Retinal pigment epithelial cell (primary cell): ENCODE data around the gene KIAA2012.

Source experiments
- DNase-seq: peaks from one replicate; pipeline ENCODE4 v3.0.0-alpha.2; 2010; ENCODE audit warnings: low read depth
- H3K4me3 ChIP-seq: 2 replicates; pipeline ENCODE4 v1.5.1; 2011; ENCODE audit warnings: mild to moderate bottlenecking, low read length, control low read depth, moderate library complexity
- CTCF ChIP-seq: conservative IDR thresholded peaks from 2 replicates; pipeline ENCODE4 v1.5.1; 2011; ENCODE audit warnings: low read depth, low read length, control low read depth, inconsistent platforms

KIAA2012 gene

GRCh38 chr2:202108345-202108744 is 35.3 kb downstream of the KIAA2012 start:
- no peak for TF ChIP-seq CTCF
- no peak for DNase-seq
- no peak overlapping the region for H3K4me3 ChIP-seq

- no peak for TF ChIP-seq CTCF
- H3K4me3 ChIP-seq: no peak overlapping the region
- no peak for DNase-seq
Observed at GRCh38 chr2:202109139-202109736, 36.2 kb downstream of the KIAA2012 start.

GRCh38 chr2:202109737-202110184 is 36.7 kb downstream of the KIAA2012 start:
- H3K4me3 ChIP-seq: no peak overlapping the region
- DNase-seq: peak; percentile 59
- no peak for TF ChIP-seq CTCF

GRCh38 chr2:202110491-202110890 is 37.4 kb downstream of the KIAA2012 start:
- DNase-seq: no peak
- TF ChIP-seq CTCF: no peak
- no peak overlapping the region for H3K4me3 ChIP-seq

- no peak overlapping the region for H3K4me3 ChIP-seq
- no peak for DNase-seq
- TF ChIP-seq CTCF: no peak
Observed at GRCh38 chr2:202112041-202112440, 39.0 kb downstream of the KIAA2012 start.

- no peak overlapping the region for H3K4me3 ChIP-seq
- no peak for TF ChIP-seq CTCF
- DNase-seq: no peak
Observed at GRCh38 chr2:202113571-202114142, 40.6 kb downstream of the KIAA2012 start.

DNA sequence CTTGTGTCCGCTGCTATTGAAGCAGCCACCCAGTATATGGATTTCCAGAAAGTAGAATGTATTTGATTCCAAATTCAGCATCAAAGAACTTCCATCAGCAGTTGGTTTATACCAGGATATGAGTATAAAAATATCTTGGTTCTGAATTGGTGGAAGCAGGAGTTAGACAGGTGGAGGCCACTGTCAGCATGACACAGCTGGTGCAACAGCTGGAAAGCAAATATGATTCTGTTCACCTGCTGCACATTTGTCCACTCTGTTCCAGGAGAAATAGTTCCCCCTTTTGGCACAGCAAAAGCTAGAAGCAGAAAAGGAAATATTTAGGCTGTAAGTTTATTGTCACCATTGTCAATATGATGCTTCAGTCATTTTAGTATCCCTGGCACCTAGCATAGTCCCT is 41.2 kb downstream of the KIAA2012 start:
- TF ChIP-seq CTCF: no peak
- H3K4me3 ChIP-seq: no peak overlapping the region
- DNase-seq: no peak
